ENCODE data around the gene FBXO5. TPM values are rescaled to one million over a fixed set of nuclear protein-coding genes. Genes with fewer than 3 reads are reported as not detected.

Gene FBXO5
- total RNA-seq, 1 experiment from 2014 or later, result 47.4 TPM

DNA sequence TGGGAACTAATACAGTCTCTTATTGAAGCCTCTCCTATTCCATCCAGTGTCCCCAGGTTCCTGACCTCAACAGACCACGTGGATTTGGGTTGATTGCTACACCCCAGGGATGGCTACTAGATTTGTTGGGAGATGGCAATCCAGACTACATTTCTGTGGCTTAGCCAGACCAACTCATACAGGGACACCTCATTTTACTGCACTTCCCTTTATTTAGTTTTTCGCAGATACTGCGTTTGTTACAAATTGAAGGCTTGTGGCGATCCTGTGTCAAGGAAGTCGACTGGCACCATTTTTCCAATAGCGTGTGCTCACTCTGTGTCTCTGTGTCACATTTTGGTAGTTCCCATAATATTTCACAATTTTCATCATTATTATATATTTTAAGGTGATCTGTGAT is 30.0 kb upstream of the FBXO5 start:
- no peak overlapping the region for H3K4me3 Mint-ChIP-seq
- H3K27me3 Mint-ChIP-seq (ENCODE audit: low read depth), result no peaks in the 10 kb centered on the region
- no peak overlapping the region for H3K27ac Mint-ChIP-seq
- no peak for DNase-seq (ENCODE audit: low spot score)
- no peaks in the 10 kb centered on the region for H3K9me3 Mint-ChIP-seq
- H3K4me1 Mint-ChIP-seq, result no peaks in the 10 kb centered on the region
- ATAC-seq, result no peak
- POLR2A ChIA-PET, result no interaction called here
- H3K36me3 Mint-ChIP-seq, result no peaks in the 10 kb centered on the region
- TF ChIP-seq HMGA2 (CRISPR knock-in tag; IDR thresholded peaks at IDR 0.05), result no peak
- CTCF ChIA-PET, result no interaction called here

DNA sequence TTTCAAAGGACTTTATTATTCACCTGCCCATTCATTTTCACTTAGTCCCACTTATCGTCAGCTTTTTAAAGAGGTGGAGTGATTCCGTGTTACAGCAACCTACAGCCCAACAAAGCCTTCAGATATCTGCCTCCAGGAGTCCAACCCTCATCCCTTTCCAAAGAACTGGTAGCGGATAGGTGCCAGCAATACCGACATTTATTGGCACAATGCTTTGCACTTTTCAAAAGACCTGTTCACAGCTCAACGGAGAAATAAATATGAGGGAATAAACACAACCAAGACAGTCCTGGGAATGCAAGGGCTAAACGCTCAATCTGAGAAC is 20.5 kb upstream of the FBXO5 start:
- DNase-seq (ENCODE audit: low spot score), result no peak
- CTCF ChIA-PET, result no interaction called here

More for the DNA sequence above, 20.5 kb upstream of the FBXO5 start:
- Mint-ChIP-seq H3K27ac (peak overlapping the region; percentile 100), H3K4me3 (peak overlapping the region; percentile 96), H3K4me1 (peaks cover 23% of the 10 kb centered on the region), H3K36me3 (peaks cover 7% of the 10 kb centered on the region; the same call in 1 of the 2 replicates), H3K27me3 (ENCODE audit: low read depth) (no peaks in the 10 kb centered on the region), H3K9me3 (no peaks in the 10 kb centered on the region)
- 0 out of 2 replicates have a peak, but pooled peaks have one; percentile 2 for ATAC-seq
- POLR2A ChIA-PET, result interaction anchor here (4.2 kb wide), 1 partner anchor 20 kb away, joined by 16 read pairs; the partner anchor contains the start of gene FBXO5
- TF ChIP-seq, protein P1, sequence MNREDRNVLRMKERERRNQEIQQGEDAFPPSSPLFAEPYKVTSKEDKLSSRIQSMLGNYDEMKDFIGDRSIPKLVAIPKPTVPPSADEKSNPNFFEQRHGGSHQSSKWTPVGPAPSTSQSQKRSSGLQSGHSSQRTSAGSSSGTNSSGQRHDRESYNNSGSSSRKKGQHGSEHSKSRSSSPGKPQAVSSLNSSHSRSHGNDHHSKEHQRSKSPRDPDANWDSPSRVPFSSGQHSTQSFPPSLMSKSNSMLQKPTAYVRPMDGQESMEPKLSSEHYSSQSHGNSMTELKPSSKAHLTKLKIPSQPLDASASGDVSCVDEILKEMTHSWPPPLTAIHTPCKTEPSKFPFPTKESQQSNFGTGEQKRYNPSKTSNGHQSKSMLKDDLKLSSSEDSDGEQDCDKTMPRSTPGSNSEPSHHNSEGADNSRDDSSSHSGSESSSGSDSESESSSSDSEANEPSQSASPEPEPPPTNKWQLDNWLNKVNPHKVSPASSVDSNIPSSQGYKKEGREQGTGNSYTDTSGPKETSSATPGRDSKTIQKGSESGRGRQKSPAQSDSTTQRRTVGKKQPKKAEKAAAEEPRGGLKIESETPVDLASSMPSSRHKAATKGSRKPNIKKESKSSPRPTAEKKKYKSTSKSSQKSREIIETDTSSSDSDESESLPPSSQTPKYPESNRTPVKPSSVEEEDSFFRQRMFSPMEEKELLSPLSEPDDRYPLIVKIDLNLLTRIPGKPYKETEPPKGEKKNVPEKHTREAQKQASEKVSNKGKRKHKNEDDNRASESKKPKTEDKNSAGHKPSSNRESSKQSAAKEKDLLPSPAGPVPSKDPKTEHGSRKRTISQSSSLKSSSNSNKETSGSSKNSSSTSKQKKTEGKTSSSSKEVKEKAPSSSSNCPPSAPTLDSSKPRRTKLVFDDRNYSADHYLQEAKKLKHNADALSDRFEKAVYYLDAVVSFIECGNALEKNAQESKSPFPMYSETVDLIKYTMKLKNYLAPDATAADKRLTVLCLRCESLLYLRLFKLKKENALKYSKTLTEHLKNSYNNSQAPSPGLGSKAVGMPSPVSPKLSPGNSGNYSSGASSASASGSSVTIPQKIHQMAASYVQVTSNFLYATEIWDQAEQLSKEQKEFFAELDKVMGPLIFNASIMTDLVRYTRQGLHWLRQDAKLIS (CRISPR knock-in tag; IDR thresholded peaks at IDR 0.05; ENCODE audit: borderline replicate concordance), result no peak
- TF ChIP-seq RELA (CRISPR knock-in tag; IDR thresholded peaks at IDR 0.05; ENCODE audit: borderline replicate concordance), result no peak
- TF ChIP-seq, protein P2, sequence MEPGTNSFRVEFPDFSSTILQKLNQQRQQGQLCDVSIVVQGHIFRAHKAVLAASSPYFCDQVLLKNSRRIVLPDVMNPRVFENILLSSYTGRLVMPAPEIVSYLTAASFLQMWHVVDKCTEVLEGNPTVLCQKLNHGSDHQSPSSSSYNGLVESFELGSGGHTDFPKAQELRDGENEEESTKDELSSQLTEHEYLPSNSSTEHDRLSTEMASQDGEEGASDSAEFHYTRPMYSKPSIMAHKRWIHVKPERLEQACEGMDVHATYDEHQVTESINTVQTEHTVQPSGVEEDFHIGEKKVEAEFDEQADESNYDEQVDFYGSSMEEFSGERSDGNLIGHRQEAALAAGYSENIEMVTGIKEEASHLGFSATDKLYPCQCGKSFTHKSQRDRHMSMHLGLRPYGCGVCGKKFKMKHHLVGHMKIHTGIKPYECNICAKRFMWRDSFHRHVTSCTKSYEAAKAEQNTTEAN (CRISPR knock-in tag; IDR thresholded peaks at IDR 0.05), result no peak
- TF ChIP-seq ZNF396 (CRISPR knock-in tag; IDR thresholded peaks at IDR 0.05; ENCODE audit: borderline replicate concordance), result no peak
- no peak for TF ChIP-seq ZNF671 (CRISPR knock-in tag; IDR thresholded peaks at IDR 0.05)
- TF ChIP-seq, protein P3, sequence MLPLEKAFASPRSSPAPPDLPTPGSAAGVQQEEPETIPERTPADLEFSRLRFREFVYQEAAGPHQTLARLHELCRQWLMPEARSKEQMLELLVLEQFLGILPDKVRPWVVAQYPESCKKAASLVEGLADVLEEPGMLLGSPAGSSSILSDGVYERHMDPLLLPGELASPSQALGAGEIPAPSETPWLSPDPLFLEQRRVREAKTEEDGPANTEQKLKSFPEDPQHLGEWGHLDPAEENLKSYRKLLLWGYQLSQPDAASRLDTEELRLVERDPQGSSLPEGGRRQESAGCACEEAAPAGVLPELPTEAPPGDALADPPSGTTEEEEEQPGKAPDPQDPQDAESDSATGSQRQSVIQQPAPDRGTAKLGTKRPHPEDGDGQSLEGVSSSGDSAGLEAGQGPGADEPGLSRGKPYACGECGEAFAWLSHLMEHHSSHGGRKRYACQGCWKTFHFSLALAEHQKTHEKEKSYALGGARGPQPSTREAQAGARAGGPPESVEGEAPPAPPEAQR (CRISPR knock-in tag; IDR thresholded peaks at IDR 0.05), result no peak
- TF ChIP-seq OVOL2 (CRISPR knock-in tag; IDR thresholded peaks at IDR 0.05; ENCODE audit: borderline replicate concordance), result no peak
- TF ChIP-seq PRRX2 (CRISPR knock-in tag; IDR thresholded peaks at IDR 0.05), result no peak
- TF ChIP-seq, protein P4, sequence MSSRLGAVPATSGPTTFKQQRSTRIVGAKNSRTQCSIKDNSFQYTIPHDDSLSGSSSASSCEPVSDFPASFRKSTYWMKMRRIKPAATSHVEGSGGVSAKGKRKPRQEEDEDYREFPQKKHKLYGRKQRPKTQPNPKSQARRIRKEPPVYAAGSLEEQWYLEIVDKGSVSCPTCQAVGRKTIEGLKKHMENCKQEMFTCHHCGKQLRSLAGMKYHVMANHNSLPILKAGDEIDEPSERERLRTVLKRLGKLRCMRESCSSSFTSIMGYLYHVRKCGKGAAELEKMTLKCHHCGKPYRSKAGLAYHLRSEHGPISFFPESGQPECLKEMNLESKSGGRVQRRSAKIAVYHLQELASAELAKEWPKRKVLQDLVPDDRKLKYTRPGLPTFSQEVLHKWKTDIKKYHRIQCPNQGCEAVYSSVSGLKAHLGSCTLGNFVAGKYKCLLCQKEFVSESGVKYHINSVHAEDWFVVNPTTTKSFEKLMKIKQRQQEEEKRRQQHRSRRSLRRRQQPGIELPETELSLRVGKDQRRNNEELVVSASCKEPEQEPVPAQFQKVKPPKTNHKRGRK (CRISPR knock-in tag; IDR thresholded peaks at IDR 0.05; ENCODE audit: borderline replicate concordance), result no peak
- no peak for TF ChIP-seq GABPB1 (CRISPR knock-in tag; IDR thresholded peaks at IDR 0.05)
- TF ChIP-seq ZNF263 (CRISPR knock-in tag; IDR thresholded peaks at IDR 0.05; ENCODE audit: low read depth), result no peak
- TF ChIP-seq, protein P5, sequence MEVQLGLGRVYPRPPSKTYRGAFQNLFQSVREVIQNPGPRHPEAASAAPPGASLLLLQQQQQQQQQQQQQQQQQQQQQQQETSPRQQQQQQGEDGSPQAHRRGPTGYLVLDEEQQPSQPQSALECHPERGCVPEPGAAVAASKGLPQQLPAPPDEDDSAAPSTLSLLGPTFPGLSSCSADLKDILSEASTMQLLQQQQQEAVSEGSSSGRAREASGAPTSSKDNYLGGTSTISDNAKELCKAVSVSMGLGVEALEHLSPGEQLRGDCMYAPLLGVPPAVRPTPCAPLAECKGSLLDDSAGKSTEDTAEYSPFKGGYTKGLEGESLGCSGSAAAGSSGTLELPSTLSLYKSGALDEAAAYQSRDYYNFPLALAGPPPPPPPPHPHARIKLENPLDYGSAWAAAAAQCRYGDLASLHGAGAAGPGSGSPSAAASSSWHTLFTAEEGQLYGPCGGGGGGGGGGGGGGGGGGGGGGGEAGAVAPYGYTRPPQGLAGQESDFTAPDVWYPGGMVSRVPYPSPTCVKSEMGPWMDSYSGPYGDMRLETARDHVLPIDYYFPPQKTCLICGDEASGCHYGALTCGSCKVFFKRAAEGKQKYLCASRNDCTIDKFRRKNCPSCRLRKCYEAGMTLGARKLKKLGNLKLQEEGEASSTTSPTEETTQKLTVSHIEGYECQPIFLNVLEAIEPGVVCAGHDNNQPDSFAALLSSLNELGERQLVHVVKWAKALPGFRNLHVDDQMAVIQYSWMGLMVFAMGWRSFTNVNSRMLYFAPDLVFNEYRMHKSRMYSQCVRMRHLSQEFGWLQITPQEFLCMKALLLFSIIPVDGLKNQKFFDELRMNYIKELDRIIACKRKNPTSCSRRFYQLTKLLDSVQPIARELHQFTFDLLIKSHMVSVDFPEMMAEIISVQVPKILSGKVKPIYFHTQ (CRISPR knock-in tag; IDR thresholded peaks at IDR 0.05), result no peak
- TF ChIP-seq SMAD4 (CRISPR knock-in tag; IDR thresholded peaks at IDR 0.05), result no peak
- TF ChIP-seq NFE2L1 (CRISPR knock-in tag; IDR thresholded peaks at IDR 0.05), result no peak
- no peak for TF ChIP-seq NFYB (CRISPR knock-in tag; conservative IDR thresholded peaks at IDR 0.05; ENCODE audit: low read depth)
- TF ChIP-seq NR1H2 (CRISPR knock-in tag; IDR thresholded peaks at IDR 0.05), result no peak
- no peak for TF ChIP-seq ZNF423 (CRISPR knock-in tag; IDR thresholded peaks at IDR 0.05)
- no peak for TF ChIP-seq JUN (CRISPR knock-in tag; IDR thresholded peaks at IDR 0.05)
- TF ChIP-seq ZNF121 (CRISPR knock-in tag; IDR thresholded peaks at IDR 0.05), result no peak

All from WTC11 (cell line).